SH-SY5Y (cell line): Measurements from ENCODE around the gene FOXP1.

Experiments used
- GATA2 ChIP-seq: IDR thresholded peaks from 2 replicates; pipeline ENCODE4 v1.6.1; 2011; ENCODE audit warnings: mild to moderate bottlenecking, low read depth, low read length
- GATA3 ChIP-seq: IDR thresholded peaks from 2 replicates; pipeline ENCODE4 v1.6.1; 2011; ENCODE audit warnings: low read depth, mild to moderate bottlenecking, low read length, moderate library complexity

DNA sequence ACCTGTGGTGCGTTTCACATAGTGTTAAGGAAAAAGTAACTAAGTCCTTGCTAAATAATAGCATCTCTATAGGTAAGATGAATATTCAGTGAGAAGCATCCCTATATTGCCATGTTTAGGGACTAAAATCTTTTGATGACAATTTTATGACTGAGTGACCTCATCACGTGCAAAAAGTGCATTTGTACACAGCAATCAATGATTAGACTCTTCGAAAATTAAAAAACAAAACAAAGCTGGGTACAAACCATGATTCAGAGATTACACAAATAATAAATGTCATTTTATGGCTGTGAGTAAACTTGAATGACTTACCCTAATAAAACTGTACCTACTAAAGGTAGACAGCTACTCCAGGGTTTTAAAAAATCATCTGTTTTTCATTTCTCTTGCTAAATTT, 505.3 kb downstream of the FOXP1 start:
- TF ChIP-seq GATA3: no peak
- TF ChIP-seq GATA2: no peak
